Hepatocyte (in vitro differentiated cells): ENCODE results near the gene FRMD3. TPM values are rescaled to one million over a fixed set of nuclear protein-coding genes. Genes with fewer than 3 reads are reported as not detected.

Experiments
- DNase-seq: peaks from one replicate; pipeline ENCODE4 v3.0.0-alpha.2; 2016; ENCODE audit warnings: low spot score
- H2AFZ ChIP-seq: fragments of 200-600 bp; sonication (generic); 2 replicates; pipeline ENCODE4 v1.6.0; 2016; ENCODE audit warnings: antibody characterized with exemption, mild to moderate bottlenecking
- H3K27ac ChIP-seq: fragments of 200-600 bp; sonication (generic); 2 replicates; pipeline ENCODE4 v1.5.1; 2016; ENCODE audit warnings: mild to moderate bottlenecking
- H3K27me3 ChIP-seq: fragments of 200-600 bp; sonication (generic); 2 replicates; pipeline ENCODE4 v1.6.1; 2016
- H3K36me3 ChIP-seq: fragments of 200-600 bp; sonication (generic); replicated peaks from 2 replicates; pipeline ENCODE4 v1.5.1; 2016; ENCODE audit warnings: low read depth; ENCODE audit not compliant: insufficient read depth
- H3K4me1 ChIP-seq: fragments of 200-600 bp; sonication (generic); 2 replicates; pipeline ENCODE4 v1.5.1; 2016; ENCODE audit warnings: mild to moderate bottlenecking, moderate library complexity; ENCODE audit not compliant: insufficient read depth
- H3K4me2 ChIP-seq: fragments of 200-600 bp; sonication (generic); 2 replicates; pipeline ENCODE4 v1.6.0; 2016
- H3K4me3 ChIP-seq: fragments of 200-600 bp; sonication (generic); 2 replicates; pipeline ENCODE4 v1.5.1; 2016; ENCODE audit warnings: mild to moderate bottlenecking
- H3K79me2 ChIP-seq: fragments of 200-600 bp; sonication (generic); 2 replicates; pipeline ENCODE4 v1.6.0; 2017; ENCODE audit warnings: mild to moderate bottlenecking
- H3K9me2 ChIP-seq: fragments of 200-600 bp; sonication (generic); replicated peaks from 2 replicates; pipeline ENCODE4 v1.6.0; 2017; ENCODE audit warnings: mild to moderate bottlenecking; ENCODE audit not compliant: insufficient read depth
- H3K9me3 ChIP-seq: fragments of 200-600 bp; sonication (generic); 2 replicates; pipeline ENCODE4 v1.5.1; 2016; ENCODE audit warnings: low read depth, mild to moderate bottlenecking
- H4K20me1 ChIP-seq: fragments of 200-600 bp; sonication (generic); 2 replicates; pipeline ENCODE4 v1.6.0; 2016; ENCODE audit warnings: mild to moderate bottlenecking; ENCODE audit not compliant: insufficient read depth, poor library complexity, severe bottlenecking
- EZH2 ChIP-seq: fragments of 200-600 bp; sonication (generic); IDR thresholded peaks from 2 replicates; pipeline ENCODE4 v1.6.1; 2016; ENCODE audit warnings: antibody characterized with exemption, mild to moderate bottlenecking, borderline replicate concordance
- EZH2phosphoT487 ChIP-seq: fragments of 200-600 bp; sonication (generic); IDR thresholded peaks from one replicate; pipeline ENCODE4 v1.6.1; 2018; ENCODE audit warnings: antibody characterized with exemption, mild to moderate bottlenecking, low read depth, moderate library complexity; ENCODE audit not compliant: unreplicated experiment, severe bottlenecking
- WGBS: methylation state at CpG from one replicate; pipeline ENCODE4 v1.1.6; 2016; ENCODE audit warnings: low lambda C conversion rate; ENCODE audit errors: missing lambda C conversion rate; 5-methylcytosine and 5-hydroxymethylcytosine counted together
- polyA plus RNA-seq: library from polyadenylated mRNA; unstranded; fragments of >200 nt; fragmentation: Nextera tagmentation; extraction: Ambion mirVana; gene quantifications from 2 replicates; pipeline ENCODE4 v1.2.1, GENCODE V29; 2016
- total RNA-seq: library from RNA; depleted of rRNA; stranded (reverse); fragments of >200 nt; gene quantifications from 2 replicates; pipeline ENCODE4 v1.2.3, GENCODE V29; 2014
- TF ChIP-seq, protein P1 (sequence below): fragments of 200-600 bp; sonication (generic); IDR thresholded peaks from 2 replicates; pipeline ENCODE4 v1.5.1; 2016; ENCODE audit warnings: antibody characterized with exemption, mild to moderate bottlenecking; ENCODE audit not compliant: poor library complexity

The FRMD3 gene
- total and polyA plus RNA-seq, 2 experiments from 2014 or later: 3.9 to 7.0 TPM

DNA sequence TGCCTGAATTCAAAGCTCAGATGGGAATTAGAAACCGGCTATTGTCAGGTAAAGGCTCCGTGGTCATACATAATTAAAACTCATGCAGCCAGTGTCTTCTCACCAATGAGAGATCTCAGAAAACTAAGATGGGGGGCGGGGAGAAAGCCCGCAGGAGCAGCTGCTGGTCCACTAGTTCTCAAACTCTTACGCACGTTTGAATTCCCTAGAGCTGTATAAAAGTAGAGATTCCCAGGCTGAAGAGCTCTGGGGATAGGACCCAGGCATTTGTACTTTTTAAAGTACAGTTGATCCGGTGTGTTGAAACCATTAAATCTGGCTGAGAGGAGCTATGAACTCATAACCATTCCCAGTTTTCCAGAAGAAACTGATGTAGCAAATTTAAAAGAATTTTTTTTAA lies 68.5 kb downstream of the FRMD3 start:
- peak; percentile 45 for DNase-seq
- Histone ChIP-seq H3K9me3 (no peaks in the 10 kb centered on the region), H3K4me1 (peaks cover 60% of the 10 kb centered on the region), H2AFZ (no peak overlapping the region), H3K9me2 (no peaks in the 10 kb centered on the region), H3K27ac (peak overlapping the region; percentile 88), H3K4me2 (no peak overlapping the region), H3K79me2 (no peaks in the 10 kb centered on the region), H4K20me1 (no peaks in the 10 kb centered on the region), H3K4me3 (no peak overlapping the region), H3K27me3 (no peaks in the 10 kb centered on the region), H3K36me3 (no peaks in the 10 kb centered on the region)
- WGBS: 60% methylated on average over 7 of the region's 7 CpGs
- TF ChIP-seq EZH2 (no peak), EZH2phosphoT487 (no peak)
- TF ChIP-seq, protein P1, sequence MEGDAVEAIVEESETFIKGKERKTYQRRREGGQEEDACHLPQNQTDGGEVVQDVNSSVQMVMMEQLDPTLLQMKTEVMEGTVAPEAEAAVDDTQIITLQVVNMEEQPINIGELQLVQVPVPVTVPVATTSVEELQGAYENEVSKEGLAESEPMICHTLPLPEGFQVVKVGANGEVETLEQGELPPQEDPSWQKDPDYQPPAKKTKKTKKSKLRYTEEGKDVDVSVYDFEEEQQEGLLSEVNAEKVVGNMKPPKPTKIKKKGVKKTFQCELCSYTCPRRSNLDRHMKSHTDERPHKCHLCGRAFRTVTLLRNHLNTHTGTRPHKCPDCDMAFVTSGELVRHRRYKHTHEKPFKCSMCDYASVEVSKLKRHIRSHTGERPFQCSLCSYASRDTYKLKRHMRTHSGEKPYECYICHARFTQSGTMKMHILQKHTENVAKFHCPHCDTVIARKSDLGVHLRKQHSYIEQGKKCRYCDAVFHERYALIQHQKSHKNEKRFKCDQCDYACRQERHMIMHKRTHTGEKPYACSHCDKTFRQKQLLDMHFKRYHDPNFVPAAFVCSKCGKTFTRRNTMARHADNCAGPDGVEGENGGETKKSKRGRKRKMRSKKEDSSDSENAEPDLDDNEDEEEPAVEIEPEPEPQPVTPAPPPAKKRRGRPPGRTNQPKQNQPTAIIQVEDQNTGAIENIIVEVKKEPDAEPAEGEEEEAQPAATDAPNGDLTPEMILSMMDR: no peak

DNA sequence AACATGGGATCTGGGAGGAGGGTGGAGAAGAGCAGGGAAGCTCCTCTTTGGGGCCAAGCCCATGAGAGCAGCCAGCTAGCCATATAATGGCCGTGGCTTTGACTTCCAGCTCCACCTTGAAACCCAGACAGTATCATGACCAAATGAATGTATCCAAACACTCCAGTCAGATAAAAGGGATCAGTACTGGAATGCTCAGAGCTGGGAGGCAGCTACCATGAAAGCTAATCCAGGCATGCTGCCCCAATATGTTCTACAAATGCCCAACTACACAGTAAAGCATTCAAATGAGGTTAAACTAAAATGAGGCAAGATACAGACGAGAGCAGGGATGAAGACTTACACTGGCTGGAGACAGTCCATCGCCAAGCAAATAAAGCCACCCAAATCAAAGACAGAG lies 69.4 kb downstream of the FRMD3 start:
- Histone ChIP-seq H3K4me1 (peaks cover 51% of the 10 kb centered on the region), H3K4me3 (no peak overlapping the region), H3K36me3 (no peaks in the 10 kb centered on the region), H3K27me3 (no peaks in the 10 kb centered on the region), H2AFZ (no peak overlapping the region), H3K27ac (peak overlapping the region; percentile 65), H4K20me1 (no peaks in the 10 kb centered on the region), H3K4me2 (peak overlapping the region; percentile 9), H3K9me3 (no peaks in the 10 kb centered on the region), H3K79me2 (no peaks in the 10 kb centered on the region), H3K9me2 (no peaks in the 10 kb centered on the region)
- DNase-seq: no peak
- TF ChIP-seq EZH2 (no peak), EZH2phosphoT487 (no peak)
- TF ChIP-seq, protein P1: no peak
- WGBS: 62% methylated on average over 3 of the region's 3 CpGs

- Histone ChIP-seq H3K27me3 (no peaks in the 10 kb centered on the region), H3K9me3 (no peaks in the 10 kb centered on the region), H3K4me3 (no peak overlapping the region), H3K9me2 (no peaks in the 10 kb centered on the region), H3K4me1 (peaks cover 38% of the 10 kb centered on the region), H4K20me1 (no peaks in the 10 kb centered on the region), H2AFZ (no peak overlapping the region), H3K4me2 (no peak overlapping the region), H3K79me2 (no peaks in the 10 kb centered on the region), H3K36me3 (no peaks in the 10 kb centered on the region), H3K27ac (no peak overlapping the region)
- 51% methylated on average over 2 of the region's 2 CpGs for WGBS
- DNase-seq: no peak
- TF ChIP-seq, protein P1: no peak
- TF ChIP-seq EZH2 (no peak), EZH2phosphoT487 (no peak)
Observed at GRCh38 chr9:83466877-83467276, 71.3 kb downstream of the FRMD3 start.

- DNase-seq: no peak
- TF ChIP-seq EZH2phosphoT487 (no peak), EZH2 (no peak)
- TF ChIP-seq, protein P1: no peak
- Histone ChIP-seq H3K36me3 (no peaks in the 10 kb centered on the region), H2AFZ (no peak overlapping the region), H3K79me2 (no peaks in the 10 kb centered on the region), H3K9me3 (no peaks in the 10 kb centered on the region), H3K27me3 (no peaks in the 10 kb centered on the region), H3K27ac (no peak overlapping the region), H3K4me2 (no peak overlapping the region), H3K9me2 (no peaks in the 10 kb centered on the region), H3K4me3 (no peak overlapping the region), H4K20me1 (no peaks in the 10 kb centered on the region), H3K4me1 (peaks cover 32% of the 10 kb centered on the region)
- WGBS: 86% methylated on average over 6 of the region's 6 CpGs
Observed at GRCh38 chr9:83466351-83466750, 71.8 kb downstream of the FRMD3 start.
